Right atrium auricular region (tissue), 2 donors: ENCODE measurements around the gene SNAP47. TPM values are rescaled to one million over a fixed set of nuclear protein-coding genes. Genes with fewer than 3 reads are reported as not detected.

Experiments used
- DNase-seq: peaks from one replicate; pipeline ENCODE4 v3.0.0-alpha.2; 2019; ENCODE audit warnings: low spot score
- H3K27ac ChIP-seq, 2 donors: fragments of 200-600 bp; sonication (generic); 1 replicate in 1 of 2; 2 replicates in 1 of 2; pipeline ENCODE4 v1.5.1; 2016 to 2019
- H3K27me3 ChIP-seq, 2 donors: fragments of 200-600 bp; sonication (generic); one replicate each; pipeline versions ENCODE4 v1.5.1 to v1.6.0; 2017 to 2019
- H3K36me3 ChIP-seq: fragments of 200-600 bp; sonication (generic); one replicate; pipeline ENCODE4 v1.5.1; 2016
- H3K4me1 ChIP-seq, 2 donors: fragments of 200-600 bp; sonication (generic); one replicate each; pipeline versions ENCODE4 v1.5.1 to v1.6.0; 2017 to 2019
- H3K4me3 ChIP-seq, 2 donors: fragments of 200-600 bp; sonication (generic); 1 replicate in 1 of 2; 2 replicates in 1 of 2; pipeline ENCODE4 v1.5.1; 2017 to 2019; ENCODE audit warnings: mild to moderate bottlenecking in 1 of 2, moderate library complexity in 1 of 2
- H3K9me3 ChIP-seq, 2 donors: fragments of 200-600 bp; sonication (generic); one replicate each; pipeline ENCODE4 v1.5.1; 2019
- total RNA-seq, 2 donors: library from RNA; depleted of rRNA; stranded (reverse); fragments of >200 nt; gene quantifications; one replicate each; pipeline ENCODE4 v1.1.0, GENCODE V29; 2016
- TF ChIP-seq, protein P1 (sequence below), 2 donors: fragments of 200-600 bp; sonication (generic); IDR thresholded peaks; one replicate each; pipeline ENCODE4 v1.5.1; 2019; ENCODE audit warnings: antibody characterized with exemption in 2 of 2

The SNAP47 gene
- total RNA-seq, 2 donors from 2014 or later = 39.1 to 102 TPM

DNA sequence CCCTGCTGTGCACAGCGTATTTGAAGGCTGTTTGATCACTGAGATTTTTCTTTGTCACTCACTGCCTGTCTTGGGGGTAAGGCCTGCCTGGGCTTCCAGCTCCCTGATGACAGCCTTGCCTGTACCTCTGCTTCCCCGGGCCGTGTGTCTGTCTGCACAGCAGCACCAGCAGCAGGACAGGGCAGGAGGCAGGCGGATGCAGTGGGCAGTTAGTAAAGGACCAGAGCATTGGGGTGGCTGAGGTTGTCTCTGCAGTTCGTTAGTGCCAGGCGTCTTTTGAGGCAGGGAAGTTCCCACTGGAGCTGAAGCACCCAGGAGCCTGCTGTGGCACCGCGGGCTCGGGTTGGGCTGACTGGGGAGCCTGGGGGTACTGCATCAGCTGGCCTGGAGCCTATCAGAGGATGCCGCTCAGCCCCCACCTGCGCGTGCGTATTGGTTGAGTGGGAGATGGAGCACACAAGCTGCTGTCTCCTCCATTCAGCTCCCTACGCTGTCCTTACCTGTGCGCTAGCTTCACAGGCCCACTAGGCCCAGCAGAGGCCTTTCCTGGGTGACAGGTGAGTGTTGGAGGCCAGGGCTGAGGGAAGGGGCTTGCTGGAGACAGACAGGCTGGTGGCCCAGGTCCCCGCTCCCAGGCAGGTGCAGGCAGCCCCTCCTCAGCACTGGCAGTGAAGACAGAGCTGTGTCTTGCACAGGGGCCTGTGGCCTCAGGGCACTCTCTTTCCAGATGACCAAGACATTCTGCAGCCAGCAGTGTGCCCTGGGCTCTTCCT is 28.2 kb downstream of the SNAP47 start:
- Histone ChIP-seq H3K36me3 (peaks cover 32% of the 10 kb centered on the region), H3K4me1 (peaks cover 0 to 36% of the 10 kb centered on the region in 2 donors), H3K4me3 (no peak overlapping the region), H3K9me3 (no peaks in the 10 kb centered on the region), H3K27ac (no peak overlapping the region), H3K27me3 (no peaks in the 10 kb centered on the region)
- no peak for DNase-seq
- TF ChIP-seq, protein P1, sequence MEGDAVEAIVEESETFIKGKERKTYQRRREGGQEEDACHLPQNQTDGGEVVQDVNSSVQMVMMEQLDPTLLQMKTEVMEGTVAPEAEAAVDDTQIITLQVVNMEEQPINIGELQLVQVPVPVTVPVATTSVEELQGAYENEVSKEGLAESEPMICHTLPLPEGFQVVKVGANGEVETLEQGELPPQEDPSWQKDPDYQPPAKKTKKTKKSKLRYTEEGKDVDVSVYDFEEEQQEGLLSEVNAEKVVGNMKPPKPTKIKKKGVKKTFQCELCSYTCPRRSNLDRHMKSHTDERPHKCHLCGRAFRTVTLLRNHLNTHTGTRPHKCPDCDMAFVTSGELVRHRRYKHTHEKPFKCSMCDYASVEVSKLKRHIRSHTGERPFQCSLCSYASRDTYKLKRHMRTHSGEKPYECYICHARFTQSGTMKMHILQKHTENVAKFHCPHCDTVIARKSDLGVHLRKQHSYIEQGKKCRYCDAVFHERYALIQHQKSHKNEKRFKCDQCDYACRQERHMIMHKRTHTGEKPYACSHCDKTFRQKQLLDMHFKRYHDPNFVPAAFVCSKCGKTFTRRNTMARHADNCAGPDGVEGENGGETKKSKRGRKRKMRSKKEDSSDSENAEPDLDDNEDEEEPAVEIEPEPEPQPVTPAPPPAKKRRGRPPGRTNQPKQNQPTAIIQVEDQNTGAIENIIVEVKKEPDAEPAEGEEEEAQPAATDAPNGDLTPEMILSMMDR (IDR thresholded peaks at IDR 0.05) = no peak

DNA sequence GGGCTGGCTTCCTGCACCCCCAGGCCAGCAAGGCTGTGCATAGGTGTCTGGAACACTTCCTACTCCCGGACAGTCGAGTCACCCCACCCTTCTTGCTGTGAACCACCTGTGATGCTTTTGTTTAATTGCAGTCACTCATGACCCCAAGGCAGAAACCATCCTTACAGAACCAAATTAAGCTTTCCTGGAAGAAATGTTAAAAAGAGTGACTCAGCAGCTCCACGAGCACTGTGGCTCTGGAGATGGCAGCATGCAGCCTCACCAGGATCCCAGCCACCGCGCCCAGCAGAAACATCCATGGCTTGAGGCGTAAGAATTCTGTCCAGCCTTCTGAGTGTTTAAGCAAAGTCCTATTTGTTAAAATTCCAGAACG is 28.8 kb downstream of the SNAP47 start:
- Histone ChIP-seq H3K27ac (no peak overlapping the region), H3K4me3 (no peak overlapping the region), H3K27me3 (no peaks in the 10 kb centered on the region), H3K9me3 (no peaks in the 10 kb centered on the region), H3K36me3 (peaks cover 38% of the 10 kb centered on the region), H3K4me1 (peaks cover 0 to 30% of the 10 kb centered on the region in 2 donors)
- TF ChIP-seq, protein P1 (IDR thresholded peaks at IDR 0.05) = no peak
- DNase-seq = no peak

DNA sequence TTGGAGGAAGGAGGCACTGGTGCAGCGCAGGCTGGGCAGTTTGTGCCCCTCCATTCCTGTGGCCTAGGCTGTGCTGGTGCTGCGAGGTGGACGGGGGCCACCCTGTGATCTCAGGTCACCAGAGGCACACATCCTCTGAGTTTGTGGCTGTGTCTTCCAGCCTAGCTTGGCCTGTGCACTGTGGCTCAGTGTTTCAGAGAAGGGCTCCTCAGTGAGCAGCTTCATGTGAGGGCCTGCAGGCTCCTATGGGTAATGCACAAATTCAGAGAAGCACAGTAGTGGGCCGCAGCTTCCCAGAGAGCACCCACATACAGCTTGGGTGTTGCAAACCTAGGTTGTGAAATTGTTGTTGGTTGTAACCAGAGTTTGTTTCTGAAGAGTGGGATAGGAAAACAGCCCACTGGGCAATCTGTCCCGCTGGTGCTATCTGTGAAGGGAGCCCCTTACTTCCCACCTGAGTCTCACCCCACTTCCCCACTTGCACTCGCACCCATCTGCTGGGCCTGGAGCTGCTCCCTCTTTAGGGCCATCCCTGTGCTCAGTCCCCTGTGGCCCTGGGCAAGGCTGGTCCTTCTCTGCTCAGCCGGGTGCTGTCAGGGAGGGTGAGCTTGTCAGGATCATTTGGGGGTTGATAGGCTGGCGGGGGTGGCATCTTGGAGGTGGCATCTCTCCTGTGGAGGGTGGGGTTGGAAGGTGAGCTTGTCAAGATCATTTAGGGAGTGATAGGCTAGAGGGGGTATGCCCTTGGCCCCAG is 30.2 kb downstream of the SNAP47 start:
- DNase-seq = no peak
- Histone ChIP-seq H3K4me3 (no peak overlapping the region), H3K27me3 (no peaks in the 10 kb centered on the region), H3K9me3 (no peaks in the 10 kb centered on the region), H3K36me3 (peaks cover 39% of the 10 kb centered on the region), H3K4me1 (peaks cover 0 to 27% of the 10 kb centered on the region in 2 donors), H3K27ac (no peak overlapping the region)
- TF ChIP-seq, protein P1 (IDR thresholded peaks at IDR 0.05) = no peak

GRCh38 chr1:227766015-227766634 is 30.9 kb downstream of the SNAP47 start:
- H3K4me1 ChIP-seq = peaks cover 0 to 27% of the 10 kb centered on the region in 2 donors
- TF ChIP-seq, protein P1 (IDR thresholded peaks at IDR 0.05) = no peak
- peaks cover 39% of the 10 kb centered on the region for H3K36me3 ChIP-seq
- H3K4me3 ChIP-seq = no peak overlapping the region
- no peaks in the 10 kb centered on the region for H3K9me3 ChIP-seq
- no peaks in the 10 kb centered on the region for H3K27me3 ChIP-seq
- no peak for DNase-seq
- H3K27ac ChIP-seq = no peak overlapping the region

DNA sequence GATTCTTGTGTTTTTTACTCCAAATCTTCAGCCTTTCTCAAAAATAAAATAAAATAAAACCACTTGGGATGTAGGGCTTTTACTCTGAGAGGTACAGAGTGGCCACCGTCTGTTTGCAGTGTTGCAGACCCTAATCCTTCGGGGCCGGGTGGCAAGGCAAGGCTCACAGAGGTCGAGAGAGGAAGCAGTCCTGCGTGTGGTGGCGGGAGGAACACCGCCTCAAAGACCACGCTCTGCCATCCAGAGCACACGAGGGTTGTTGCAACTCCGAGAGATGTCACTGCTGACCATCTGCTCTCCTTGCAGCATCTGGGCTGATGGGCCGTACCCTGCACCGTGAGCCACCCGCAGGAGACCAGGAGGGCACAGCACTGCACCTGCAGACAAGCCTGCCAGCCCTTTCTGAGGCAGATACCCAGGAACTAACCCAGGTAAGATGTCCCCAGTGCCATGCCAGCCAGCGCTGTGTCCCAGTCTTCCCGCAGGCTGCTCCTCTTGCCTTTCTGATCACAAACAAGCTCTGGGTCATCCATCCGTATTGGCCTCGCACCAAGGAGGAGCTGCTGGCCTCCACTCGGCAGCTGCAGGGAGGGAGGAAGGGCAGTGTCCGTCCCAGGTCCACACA is 31.5 kb downstream of the SNAP47 start:
- Histone ChIP-seq H3K4me1 (peaks cover 0 to 27% of the 10 kb centered on the region in 2 donors), H3K36me3 (peaks cover 39% of the 10 kb centered on the region), H3K4me3 (no peak overlapping the region), H3K27me3 (no peaks in the 10 kb centered on the region), H3K27ac (no peak overlapping the region), H3K9me3 (no peaks in the 10 kb centered on the region)
- no peak for DNase-seq
- TF ChIP-seq, protein P1 (IDR thresholded peaks at IDR 0.05) = no peak
